Keratinocyte (primary cell): ENCODE measurements around the gene ZNF136. TPM values are rescaled to one million over a fixed set of nuclear protein-coding genes. Genes with fewer than 3 reads are reported as not detected.

Experiments
- DNase-seq: peaks from one replicate; pipeline ENCODE4 v3.0.0-alpha.2; 2011; ENCODE audit warnings: low read depth, missing footprints, low spot score
- FAIRE-seq: peaks from 2 replicates; lab custom pipeline; 2011; peaks lifted over from hg19 to GRCh38; lab: Jason Lieb, UNC
- H2AFZ ChIP-seq: 2 replicates; pipeline ENCODE4 v1.6.0; 2012; ENCODE audit warnings: low read length, control low read depth, inconsistent platforms; ENCODE audit not compliant: control insufficient read depth
- H3K27ac ChIP-seq: 2 replicates; pipeline ENCODE4 v1.5.1; 2011; ENCODE audit warnings: low read length; ENCODE audit not compliant: control insufficient read depth, insufficient read depth
- H3K27me3 ChIP-seq: 3 replicates; pipeline ENCODE4 v1.6.0; 2011; ENCODE audit warnings: low read length; ENCODE audit not compliant: control insufficient read depth, insufficient read depth; ENCODE audit errors: extremely low read depth
- H3K36me3 ChIP-seq, 2 experiments: 2 replicates in 1 of 2; 3 replicates in 1 of 2; pipeline ENCODE4 v1.5.1; 2011; ENCODE audit warnings: low read length in 2 of 2, mild to moderate bottlenecking in 1 of 2; ENCODE audit not compliant: control insufficient read depth in 2 of 2, insufficient read depth in 2 of 2; ENCODE audit errors: extremely low read depth in 1 of 2
- H3K4me1 ChIP-seq: 3 replicates; pipeline ENCODE4 v1.5.1; 2011; ENCODE audit warnings: low read length; ENCODE audit not compliant: control insufficient read depth, insufficient read depth; ENCODE audit errors: extremely low read depth
- H3K4me2 ChIP-seq: 3 replicates; pipeline ENCODE4 v1.6.0; 2011; ENCODE audit warnings: low read depth, low read length; ENCODE audit not compliant: control insufficient read depth, insufficient read depth; ENCODE audit errors: extremely low read depth
- H3K4me3 ChIP-seq, 3 experiments: fragments of 200-600 bp in 1 of 3; sonication (generic) in 1 of 3; 2 replicates in 2 of 3; 3 replicates in 1 of 3; pipeline ENCODE4 v1.5.1; 2011 to 2016; ENCODE audit warnings: low read length in 3 of 3, mild to moderate bottlenecking in 3 of 3, control low read depth in 2 of 3, inconsistent platforms in 1 of 3, low read depth in 1 of 3, mixed read lengths in 1 of 3, mixed run types in 1 of 3, moderate library complexity in 1 of 3; ENCODE audit not compliant: control insufficient read depth in 2 of 3, insufficient read depth in 2 of 3; ENCODE audit errors: extremely low read depth in 1 of 3
- H3K79me2 ChIP-seq: 2 replicates; pipeline ENCODE4 v1.6.0; 2012; ENCODE audit warnings: low read length; ENCODE audit not compliant: control insufficient read depth, insufficient read depth
- H3K9ac ChIP-seq: 3 replicates; pipeline ENCODE4 v1.6.0; 2011; ENCODE audit warnings: low read length; ENCODE audit not compliant: control insufficient read depth, insufficient read depth; ENCODE audit errors: extremely low read depth
- H3K9me1 ChIP-seq: 3 replicates; pipeline ENCODE4 v1.6.0; 2011; ENCODE audit warnings: low read length; ENCODE audit not compliant: control insufficient read depth, insufficient read depth; ENCODE audit errors: extremely low read depth
- H3K9me3 ChIP-seq: 2 replicates; pipeline ENCODE4 v1.5.1; 2012; ENCODE audit warnings: low read depth, low read length; ENCODE audit not compliant: control insufficient read depth
- H4K20me1 ChIP-seq: 3 replicates; pipeline ENCODE4 v1.6.0; 2011; ENCODE audit warnings: low read length; ENCODE audit not compliant: control insufficient read depth, insufficient read depth; ENCODE audit errors: extremely low read depth
- EZH2 ChIP-seq: IDR thresholded peaks from one replicate; pipeline ENCODE4 v1.6.1; 2012; ENCODE audit warnings: inconsistent platforms, mild to moderate bottlenecking, low read length, moderate library complexity
- dilution Hi-C: fragments of 300-500 bp; cut with MboI; formaldehyde crosslinking; loops from one replicate; pipeline ENCODE4 v1.7.0; 2020; ENCODE audit warnings: low sequenced_read_pairs; ENCODE audit not compliant: extremely low pct_ligation_motif_present
- polyA plus RNA-seq, 5 experiments: library from polyadenylated mRNA; depleted of rRNA in 3 of 5; stranded (reverse) in 3 of 5; stranded (forward) in 1 of 5; unstranded in 1 of 5; fragments of >200 nt; gene quantifications; 1 replicate in 1 of 5; 2 replicates in 3 of 5; 3 replicates in 1 of 5; pipeline versions ENCODE4 v1.2.1 to v1.2.3, GENCODE V29; 2011 to 2012; ENCODE audit warnings: missing spikeins in 2 of 5, low read depth in 1 of 5, low replicate concordance in 1 of 5
- TF ChIP-seq, protein P1 (sequence below), 3 experiments: IDR thresholded peaks in 1 of 3; conservative IDR thresholded peaks in 1 of 3; optimal IDR thresholded peaks in 1 of 3; 2 replicates in 2 of 3; 3 replicates in 1 of 3; pipeline versions ENCODE3 to v1.5.1; 2011; ENCODE audit warnings: low read length in 3 of 3, mild to moderate bottlenecking in 3 of 3, moderate library complexity in 2 of 3, control low read depth in 1 of 3, inconsistent platforms in 1 of 3; ENCODE audit not compliant: insufficient read depth in 2 of 3; ENCODE audit errors: extremely low read depth in 1 of 3

ZNF136 gene
- polyA plus RNA-seq, 1 donor (not counting 4 experiments of a cell fraction or from before 2014, with no cell fraction given), result 2.9 TPM

DNA sequence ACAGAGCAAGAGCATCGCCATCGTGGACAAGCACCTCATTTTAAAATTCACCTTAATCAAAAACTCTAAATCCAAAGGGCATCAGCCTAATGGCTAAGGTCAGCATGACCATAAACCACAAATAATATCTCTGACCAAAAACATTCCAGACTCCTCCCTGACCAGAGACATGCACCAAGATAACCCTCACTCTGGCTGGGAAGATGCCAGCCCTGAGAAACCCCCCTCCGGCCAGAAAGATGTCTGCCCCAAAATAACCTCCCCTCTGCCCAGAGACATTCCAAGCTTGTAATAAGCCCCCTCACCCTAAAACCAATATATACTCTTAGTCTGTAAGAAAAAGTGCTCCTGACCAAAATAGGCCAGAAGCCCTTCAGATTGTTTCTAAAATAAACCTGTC lies 70.1 kb downstream of the ZNF136 start:
- no peak overlapping the region for H2AFZ ChIP-seq
- H3K4me1 ChIP-seq, result no peaks in the 10 kb centered on the region
- H3K9me3 ChIP-seq, result peaks cover 3% of the 10 kb centered on the region
- no peaks in the 10 kb centered on the region for H4K20me1 ChIP-seq
- DNase-seq (no peak), FAIRE-seq (no peak)
- peaks cover 0 to 6% of the 10 kb centered on the region in 2 experiments for H3K36me3 ChIP-seq
- H3K4me2 ChIP-seq, result no peak overlapping the region
- no peak for TF ChIP-seq EZH2
- TF ChIP-seq, protein P1, sequence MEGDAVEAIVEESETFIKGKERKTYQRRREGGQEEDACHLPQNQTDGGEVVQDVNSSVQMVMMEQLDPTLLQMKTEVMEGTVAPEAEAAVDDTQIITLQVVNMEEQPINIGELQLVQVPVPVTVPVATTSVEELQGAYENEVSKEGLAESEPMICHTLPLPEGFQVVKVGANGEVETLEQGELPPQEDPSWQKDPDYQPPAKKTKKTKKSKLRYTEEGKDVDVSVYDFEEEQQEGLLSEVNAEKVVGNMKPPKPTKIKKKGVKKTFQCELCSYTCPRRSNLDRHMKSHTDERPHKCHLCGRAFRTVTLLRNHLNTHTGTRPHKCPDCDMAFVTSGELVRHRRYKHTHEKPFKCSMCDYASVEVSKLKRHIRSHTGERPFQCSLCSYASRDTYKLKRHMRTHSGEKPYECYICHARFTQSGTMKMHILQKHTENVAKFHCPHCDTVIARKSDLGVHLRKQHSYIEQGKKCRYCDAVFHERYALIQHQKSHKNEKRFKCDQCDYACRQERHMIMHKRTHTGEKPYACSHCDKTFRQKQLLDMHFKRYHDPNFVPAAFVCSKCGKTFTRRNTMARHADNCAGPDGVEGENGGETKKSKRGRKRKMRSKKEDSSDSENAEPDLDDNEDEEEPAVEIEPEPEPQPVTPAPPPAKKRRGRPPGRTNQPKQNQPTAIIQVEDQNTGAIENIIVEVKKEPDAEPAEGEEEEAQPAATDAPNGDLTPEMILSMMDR (optimal IDR thresholded peaks at IDR 0.05 in 1 of 3, IDR thresholded peaks at IDR 0.05 in 1 of 3, conservative IDR thresholded peaks at IDR 0.05 in 1 of 3; ENCODE audit: extremely low read depth in 1 of 3, insufficient read depth in 2 of 3, low read length in 3 of 3), result no peak
- dilution Hi-C loops, result no loop called here
- H3K4me3 ChIP-seq, result no peak overlapping the region
- H3K79me2 ChIP-seq, result no peaks in the 10 kb centered on the region
- no peak overlapping the region for H3K27ac ChIP-seq
- H3K9me1 ChIP-seq, result no peaks in the 10 kb centered on the region
- no peaks in the 10 kb centered on the region for H3K27me3 ChIP-seq
- no peak overlapping the region for H3K9ac ChIP-seq

- TF ChIP-seq, protein P1 (optimal IDR thresholded peaks at IDR 0.05 in 1 of 3, IDR thresholded peaks at IDR 0.05 in 1 of 3, conservative IDR thresholded peaks at IDR 0.05 in 1 of 3; ENCODE audit: extremely low read depth in 1 of 3, insufficient read depth in 2 of 3, low read length in 3 of 3), result no peak
- no peak for TF ChIP-seq EZH2
- Histone ChIP-seq H2AFZ (no peak overlapping the region), H3K4me2 (no peak overlapping the region), H3K36me3 (peaks cover 0 to 6% of the 10 kb centered on the region in 2 experiments), H3K9me3 (peaks cover 3% of the 10 kb centered on the region), H4K20me1 (no peaks in the 10 kb centered on the region), H3K79me2 (no peaks in the 10 kb centered on the region), H3K27me3 (no peaks in the 10 kb centered on the region), H3K4me3 (no peak overlapping the region), H3K9ac (no peak overlapping the region), H3K9me1 (no peaks in the 10 kb centered on the region), H3K27ac (no peak overlapping the region), H3K4me1 (no peaks in the 10 kb centered on the region)
- no peak for FAIRE-seq
- DNase-seq, result no peak
- dilution Hi-C loops, result no loop called here
Measured at GRCh38 chr19:12237143-12237839, 74.4 kb downstream of the ZNF136 start.

Other genes with a start within 250 kb of the ZNF136 start
- 3.8 to 8.5 TPM (median 4.9 TPM) in 3 replicates for gene ZNF700, start 238.0 kb upstream of the ZNF136 start, polyA plus RNA-seq
- gene ZNF763, start 198.1 kb upstream of the ZNF136 start, polyA plus RNA-seq, result 1.2 to 2.3 TPM (median 1.3 TPM) in 3 replicates
- 3.6 to 4.7 TPM (median 4.5 TPM) in 3 replicates for gene ZNF433, start 127.4 kb upstream of the ZNF136 start, polyA plus RNA-seq
- gene ZNF878, start 110.1 kb upstream of the ZNF136 start, polyA plus RNA-seq, result 0.15 to 0.29 TPM (median 0.24 TPM) in 3 replicates
- gene ZNF844, start 98.4 kb upstream of the ZNF136 start, polyA plus RNA-seq, result 0.50 to 1.0 TPM (median 0.88 TPM) in 3 replicates
- gene ZNF20, start 22.7 kb upstream of the ZNF136 start, polyA plus RNA-seq, result 1.6 to 3.4 TPM (median 2.4 TPM) in 3 replicates
- 1.9 to 2.5 TPM (median 2.3 TPM) in 3 replicates for gene ZNF625, start 6.4 kb upstream of the ZNF136 start, polyA plus RNA-seq
- gene ZNF44, start 131.8 kb downstream of the ZNF136 start, polyA plus RNA-seq, result 3.5 to 5.2 TPM (median 4.4 TPM) in 3 replicates
- 3.2 to 4.7 TPM (median 3.8 TPM) in 3 replicates for gene ZNF563, start 170.5 kb downstream of the ZNF136 start, polyA plus RNA-seq
- 0.53 to 0.89 TPM (median 0.70 TPM) in 3 replicates for gene ZNF442, start 202.6 kb downstream of the ZNF136 start, polyA plus RNA-seq
- gene ZNF799, start 238.2 kb downstream of the ZNF136 start, polyA plus RNA-seq, result 1.6 to 3.1 TPM (median 2.2 TPM) in 3 replicates